ENCODE measurements around the gene TMEM218. TPM values are rescaled to one million over a fixed set of nuclear protein-coding genes. Genes with fewer than 3 reads are reported as not detected.
"Not testable (repeated sequence)": the region's sequence is repeated elsewhere in the genome, so short reads cannot be mapped to it uniquely, and the experiment has no call there.

Gene TMEM218
- total and polyA plus RNA-seq, 2 donors (not counting 1 experiment from before 2014, with no cell fraction given): 20.7 to 31.7 TPM

DNA sequence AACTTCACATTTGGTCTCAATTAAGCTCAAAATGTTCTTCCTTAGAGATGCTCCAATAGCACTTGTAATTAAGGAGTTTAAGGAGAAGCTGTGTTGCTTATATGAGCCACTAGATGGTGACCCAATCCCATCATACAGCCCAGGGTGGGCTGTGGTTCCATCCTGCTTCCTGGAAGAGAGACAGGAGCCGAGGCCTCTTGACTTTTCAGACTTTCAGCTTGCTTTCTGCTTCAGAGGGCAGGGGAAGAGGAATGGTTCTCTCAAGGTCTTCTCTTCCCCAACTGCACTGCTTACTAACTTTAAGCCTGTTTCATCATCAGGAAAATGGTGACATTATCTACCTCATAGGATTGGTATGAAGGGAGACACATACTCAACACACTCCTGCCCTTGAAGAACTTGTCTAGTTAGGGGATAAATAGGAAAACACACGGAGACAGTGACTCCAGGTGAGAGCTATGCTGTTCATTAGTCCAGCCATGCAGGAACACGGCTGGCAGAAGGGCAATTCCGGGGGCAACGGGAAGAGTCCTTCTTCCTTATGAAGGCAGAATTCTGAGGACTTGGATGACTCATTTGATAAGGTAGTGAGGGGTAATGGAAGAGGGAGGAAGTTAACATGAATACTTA is 20.1 kb downstream of the TMEM218 start:
- no peak overlapping the region for H3K4me3 Mint-ChIP-seq
- intact Hi-C loops (cut with micrococcal nuclease): loop anchor here (1.0 kb wide), 1 partner anchor 50 kb away; no protein-coding TSS in a partner anchor
- H3K4me1 Mint-ChIP-seq: no peaks in the 10 kb centered on the region
- no peak overlapping the region for H3K27ac Mint-ChIP-seq
- Histone ChIP-seq H3K4me1 (ENCODE audit: control insufficient read depth in 2 of 2, insufficient read depth in 2 of 2, low read length in 2 of 2) (no peaks in the 10 kb centered on the region), H3K9ac (ENCODE audit: low read length) (no peak overlapping the region), H3K4me3 (ENCODE audit: control extremely low read depth in 1 of 5, extremely low read depth in 1 of 5, insufficient read depth in 1 of 5, low read depth in 2 of 5, low read length in 4 of 5) (no peak overlapping the region), H3K79me2 (ENCODE audit: control insufficient read depth, insufficient read depth, low read length) (no peaks in the 10 kb centered on the region), H3K27me3 (replicated peaks in 1 of 4; ENCODE audit: control extremely low read depth in 1 of 4, control insufficient read depth in 3 of 4, insufficient read depth in 4 of 4, low read length in 3 of 4) (no peaks in the 10 kb centered on the region), H4K20me1 (ENCODE audit: control insufficient read depth, insufficient read depth, low read length, poor library complexity, severe bottlenecking) (no peaks in the 10 kb centered on the region), H3K4me2 (replicated peaks; ENCODE audit: low read depth, low read length, poor library complexity, severe bottlenecking) (no peak overlapping the region), H3K36me3 (replicated peaks in 1 of 2; ENCODE audit: control extremely low read depth in 1 of 2, control insufficient read depth in 1 of 2, extremely low read depth in 1 of 2, insufficient read depth in 2 of 2, low read length in 1 of 2) (no peaks in the 10 kb centered on the region), H2AFZ (ENCODE audit: insufficient read depth, low read depth, low read length, poor library complexity, severe bottlenecking) (no peak overlapping the region), H3K27ac (ENCODE audit: low read length in 2 of 2) (no peak overlapping the region), H3K9me3 (ENCODE audit: control extremely low read depth in 1 of 3, control insufficient read depth in 2 of 3, insufficient read depth in 1 of 3, low read length in 2 of 3) (no peaks in the 10 kb centered on the region)
- POLR2A ChIA-PET: interaction anchor here (1.4 kb wide), 1 partner anchor 51 kb away, joined by 4 read pairs; no protein-coding TSS in a partner anchor
- H3K9me3 Mint-ChIP-seq (ENCODE audit: insufficient read depth): no peaks in the 10 kb centered on the region
- DNase-seq: peak; percentile 29
- CTCF ChIA-PET: interaction anchor here (0.5 to 5.1 kb wide), 24 partner anchors 10 to 1534 kb away, joined by 3 to 64 read pairs (median 4); partner anchors contain the start of genes SLC37A2 and TMEM218
- WGBS (ENCODE audit: insufficient coverage): 82% methylated on average over 2 of the region's 5 CpGs
- peak; percentile 28 for ATAC-seq (ENCODE audit: low read depth)
- no peak for TF ChIP-seq EZH2 (IDR thresholded peaks at IDR 0.05; ENCODE audit: borderline replicate concordance, insufficient read depth, low read depth, low read length, poor library complexity, severe bottlenecking)
- TF ChIP-seq, protein P1, sequence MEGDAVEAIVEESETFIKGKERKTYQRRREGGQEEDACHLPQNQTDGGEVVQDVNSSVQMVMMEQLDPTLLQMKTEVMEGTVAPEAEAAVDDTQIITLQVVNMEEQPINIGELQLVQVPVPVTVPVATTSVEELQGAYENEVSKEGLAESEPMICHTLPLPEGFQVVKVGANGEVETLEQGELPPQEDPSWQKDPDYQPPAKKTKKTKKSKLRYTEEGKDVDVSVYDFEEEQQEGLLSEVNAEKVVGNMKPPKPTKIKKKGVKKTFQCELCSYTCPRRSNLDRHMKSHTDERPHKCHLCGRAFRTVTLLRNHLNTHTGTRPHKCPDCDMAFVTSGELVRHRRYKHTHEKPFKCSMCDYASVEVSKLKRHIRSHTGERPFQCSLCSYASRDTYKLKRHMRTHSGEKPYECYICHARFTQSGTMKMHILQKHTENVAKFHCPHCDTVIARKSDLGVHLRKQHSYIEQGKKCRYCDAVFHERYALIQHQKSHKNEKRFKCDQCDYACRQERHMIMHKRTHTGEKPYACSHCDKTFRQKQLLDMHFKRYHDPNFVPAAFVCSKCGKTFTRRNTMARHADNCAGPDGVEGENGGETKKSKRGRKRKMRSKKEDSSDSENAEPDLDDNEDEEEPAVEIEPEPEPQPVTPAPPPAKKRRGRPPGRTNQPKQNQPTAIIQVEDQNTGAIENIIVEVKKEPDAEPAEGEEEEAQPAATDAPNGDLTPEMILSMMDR (IDR thresholded peaks at IDR 0.05): peak; percentile 25
- H3K27me3 Mint-ChIP-seq: no peaks in the 10 kb centered on the region

DNA sequence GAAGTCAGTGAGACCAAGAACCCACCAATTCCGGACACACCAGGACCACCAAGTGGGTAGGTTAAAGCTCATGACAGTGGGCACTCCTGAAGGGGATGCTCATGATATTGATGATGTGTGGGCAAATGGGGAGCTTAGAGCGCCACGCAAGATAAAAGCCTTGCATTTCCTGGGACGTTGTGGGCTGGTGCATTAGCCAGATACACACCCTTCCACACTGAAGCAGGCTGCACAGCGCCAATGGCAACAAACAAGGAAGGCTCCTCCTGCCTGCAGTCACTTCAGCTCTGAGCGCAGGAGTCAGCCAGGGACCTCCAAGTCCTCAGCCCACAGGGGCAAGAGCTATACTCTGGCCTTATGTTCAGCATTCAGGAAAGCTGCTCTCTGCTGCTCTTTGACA is 20.6 kb downstream of the TMEM218 start:
- H3K4me2 ChIP-seq (replicated peaks; ENCODE audit: low read depth, low read length, poor library complexity, severe bottlenecking): no peak overlapping the region
- H3K27ac ChIP-seq (ENCODE audit: low read length in 2 of 2): no peak overlapping the region
- H3K4me1 Mint-ChIP-seq: no peaks in the 10 kb centered on the region
- ATAC-seq (ENCODE audit: low read depth): no peak
- TF ChIP-seq EZH2 (IDR thresholded peaks at IDR 0.05; ENCODE audit: borderline replicate concordance, insufficient read depth, low read depth, low read length, poor library complexity, severe bottlenecking): no peak
- TF ChIP-seq, protein P1 (IDR thresholded peaks at IDR 0.05): no peak
- no peaks in the 10 kb centered on the region for H3K9me3 ChIP-seq (ENCODE audit: control extremely low read depth in 1 of 3, control insufficient read depth in 2 of 3, insufficient read depth in 1 of 3, low read length in 2 of 3)
- no peak for DNase-seq
- no peaks in the 10 kb centered on the region for H3K9me3 Mint-ChIP-seq (ENCODE audit: insufficient read depth)
- intact Hi-C loops (cut with micrococcal nuclease): loop anchor here (1.0 kb wide), 1 partner anchor 50 kb away; no protein-coding TSS in a partner anchor
- no peaks in the 10 kb centered on the region for H3K4me1 ChIP-seq (ENCODE audit: control insufficient read depth in 2 of 2, insufficient read depth in 2 of 2, low read length in 2 of 2)
- ChIA-PET POLR2A (interaction anchor here (0.9 to 1.4 kb wide), 2 partner anchors 28 to 52 kb away, joined by 3 to 4 read pairs; partner anchors contain the start of gene SLC37A2), CTCF (interaction anchor here (0.5 to 5.1 kb wide), 25 partner anchors 9 to 1533 kb away, joined by 3 to 64 read pairs (median 4); partner anchors contain the start of genes SLC37A2 and TMEM218)
- no peaks in the 10 kb centered on the region for H4K20me1 ChIP-seq (ENCODE audit: control insufficient read depth, insufficient read depth, low read length, poor library complexity, severe bottlenecking)
- H3K27ac Mint-ChIP-seq: no peak overlapping the region
- H3K79me2 ChIP-seq (ENCODE audit: control insufficient read depth, insufficient read depth, low read length): no peaks in the 10 kb centered on the region
- 84% methylated on average over 5 of the region's 6 CpGs for WGBS (ENCODE audit: insufficient coverage)
- H3K36me3 ChIP-seq (replicated peaks in 1 of 2; ENCODE audit: control extremely low read depth in 1 of 2, control insufficient read depth in 1 of 2, extremely low read depth in 1 of 2, insufficient read depth in 2 of 2, low read length in 1 of 2): no peaks in the 10 kb centered on the region
- no peaks in the 10 kb centered on the region for H3K27me3 ChIP-seq (replicated peaks in 1 of 4; ENCODE audit: control extremely low read depth in 1 of 4, control insufficient read depth in 3 of 4, insufficient read depth in 4 of 4, low read length in 3 of 4)
- no peaks in the 10 kb centered on the region for H3K27me3 Mint-ChIP-seq
- H3K9ac ChIP-seq (ENCODE audit: low read length): no peak overlapping the region
- no peak overlapping the region for H2AFZ ChIP-seq (ENCODE audit: insufficient read depth, low read depth, low read length, poor library complexity, severe bottlenecking)
- H3K4me3 ChIP-seq (ENCODE audit: control extremely low read depth in 1 of 5, extremely low read depth in 1 of 5, insufficient read depth in 1 of 5, low read depth in 2 of 5, low read length in 4 of 5): no peak overlapping the region
- H3K4me3 Mint-ChIP-seq: no peak overlapping the region

DNA sequence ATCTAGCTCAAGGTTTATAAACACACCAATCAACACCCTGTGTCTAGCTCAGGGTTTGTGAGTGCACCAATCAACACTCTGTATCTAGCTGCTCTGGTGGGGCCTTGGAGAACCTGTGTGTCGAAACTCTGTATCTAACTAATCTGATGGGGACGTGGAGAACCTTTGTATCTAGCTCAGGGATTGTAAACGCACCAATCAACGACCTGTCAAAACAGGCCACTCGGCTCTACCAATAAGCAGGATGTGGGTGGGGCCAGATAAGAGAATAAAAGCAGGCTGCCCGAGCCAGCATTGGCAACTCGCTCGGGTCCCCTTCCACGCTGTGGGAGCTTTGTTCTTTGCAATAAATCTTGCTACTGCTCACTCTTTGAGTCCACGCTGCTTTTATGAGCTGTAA is 21.3 kb downstream of the TMEM218 start:
- H3K9me3 ChIP-seq (ENCODE audit: control extremely low read depth in 1 of 3, control insufficient read depth in 2 of 3, insufficient read depth in 1 of 3, low read length in 2 of 3); H3K4me3 Mint-ChIP-seq; H3K4me1 ChIP-seq (ENCODE audit: control insufficient read depth in 2 of 2, insufficient read depth in 2 of 2, low read length in 2 of 2); H3K4me3 ChIP-seq (ENCODE audit: control extremely low read depth in 1 of 5, extremely low read depth in 1 of 5, insufficient read depth in 1 of 5, low read depth in 2 of 5, low read length in 4 of 5); H2AFZ ChIP-seq (ENCODE audit: insufficient read depth, low read depth, low read length, poor library complexity, severe bottlenecking); H3K36me3 ChIP-seq (replicated peaks in 1 of 2; ENCODE audit: control extremely low read depth in 1 of 2, control insufficient read depth in 1 of 2, extremely low read depth in 1 of 2, insufficient read depth in 2 of 2, low read length in 1 of 2); ATAC-seq (ENCODE audit: low read depth); H3K27ac Mint-ChIP-seq; H3K27me3 Mint-ChIP-seq; H3K27me3 ChIP-seq (replicated peaks in 1 of 4; ENCODE audit: control extremely low read depth in 1 of 4, control insufficient read depth in 3 of 4, insufficient read depth in 4 of 4, low read length in 3 of 4); H4K20me1 ChIP-seq (ENCODE audit: control insufficient read depth, insufficient read depth, low read length, poor library complexity, severe bottlenecking); DNase-seq; H3K9ac ChIP-seq (ENCODE audit: low read length); intact Hi-C loops (cut with micrococcal nuclease); H3K9me3 Mint-ChIP-seq (ENCODE audit: insufficient read depth); H3K4me1 Mint-ChIP-seq; H3K27ac ChIP-seq (ENCODE audit: low read length in 2 of 2); H3K4me2 ChIP-seq (replicated peaks; ENCODE audit: low read depth, low read length, poor library complexity, severe bottlenecking); H3K79me2 ChIP-seq (ENCODE audit: control insufficient read depth, insufficient read depth, low read length): not testable (repeated sequence)
- WGBS (ENCODE audit: insufficient coverage): 98% methylated on average over 9 of the region's 10 CpGs
- CTCF ChIA-PET: interaction anchor here (0.7 to 5.1 kb wide), 13 partner anchors 14 to 421 kb away, joined by 3 to 64 read pairs (median 5); partner anchors contain the start of gene SLC37A2
- POLR2A ChIA-PET: interaction anchor here (0.9 to 1.4 kb wide), 2 partner anchors 27 to 52 kb away, joined by 3 to 4 read pairs; partner anchors contain the start of gene SLC37A2

Data from B cell (primary cell).